Esophagus squamous epithelium (tissue), 5 donors: ENCODE results near the gene METAP2. TPM values are rescaled to one million over a fixed set of nuclear protein-coding genes. Genes with fewer than 3 reads are reported as not detected.

Source experiments
- DNase-seq: peaks from one replicate; lab custom pipeline; 2025; lab: John Stamatoyannopoulos, UW
- H3K27ac ChIP-seq, 4 donors: fragments of 200-600 bp; sonication (generic); one replicate each; pipeline ENCODE4 v1.5.1; 2016 to 2019; ENCODE audit warnings: mild to moderate bottlenecking in 1 of 4
- H3K27me3 ChIP-seq, 4 donors: fragments of 200-600 bp; sonication (generic); 1 replicate in 3 of 4; 2 replicates in 1 of 4; pipeline versions ENCODE4 v1.5.1 to v1.6.0; 2017 to 2021; ENCODE audit warnings: antibody characterized with exemption in 1 of 4
- H3K36me3 ChIP-seq, 3 donors: fragments of 200-600 bp; sonication (generic); one replicate each; pipeline ENCODE4 v1.5.1; 2016 to 2019
- H3K4me1 ChIP-seq, 3 donors: fragments of 200-600 bp; sonication (generic); one replicate each; pipeline ENCODE4 v1.5.1; 2017 to 2019
- H3K4me3 ChIP-seq, 4 donors: fragments of 200-600 bp; sonication (generic); 1 replicate in 3 of 4; 2 replicates in 1 of 4; pipeline ENCODE4 v1.5.1; 2016 to 2019; ENCODE audit warnings: mild to moderate bottlenecking in 2 of 4, moderate library complexity in 1 of 4
- H3K9me3 ChIP-seq, 3 donors: fragments of 200-600 bp; sonication (generic); one replicate each; pipeline ENCODE4 v1.5.1; 2016 to 2019
- CTCF ChIP-seq, 6 experiments: fragments of 450-650 bp in 4 of 6; fragments of 200-600 bp in 2 of 6; sonication (generic) in 2 of 6; IDR thresholded peaks; one replicate each; pipeline ENCODE4 v1.5.1; 2016 to 2019; ENCODE audit warnings: antibody characterized with exemption in 6 of 6, mild to moderate bottlenecking in 4 of 6, moderate library complexity in 4 of 6
- POLR2A ChIP-seq, 4 donors: fragments of 450-650 bp; IDR thresholded peaks; one replicate each; pipeline ENCODE4 v1.6.1; 2017; ENCODE audit warnings: antibody characterized with exemption in 4 of 4, mild to moderate bottlenecking in 4 of 4, moderate library complexity in 3 of 4
- WGBS, 2 donors: methylation state at CpG; one replicate each; pipeline ENCODE4 v1.1.5; 2018; 5-methylcytosine and 5-hydroxymethylcytosine counted together
- intact Hi-C: fragments of 100-400 bp; cut with DNase I; formaldehyde crosslinking; loops from one replicate; pipeline ENCODE4 v1.15.0; 2022
- total RNA-seq, 4 donors: library from RNA; depleted of rRNA; stranded (reverse); fragments of >200 nt; gene quantifications; one replicate each; pipeline ENCODE4 v1.1.0, GENCODE V29; 2016
- donor health status: DM: yes; HTN: yes; CAD: no.

Gene METAP2
- total RNA-seq, 4 donors from 2014 or later: 52.1 to 83.1 (median 62.1) TPM

- Histone ChIP-seq H3K4me1 (no peaks in the 10 kb centered on the region), H3K27me3 (no peaks in the 10 kb centered on the region), H3K27ac (no peak overlapping the region), H3K4me3 (no peak overlapping the region), H3K9me3 (no peaks in the 10 kb centered on the region), H3K36me3 (peaks cover 0 to 96% (median 25%) of the 10 kb centered on the region in 3 donors)
- intact Hi-C loops: no loop called here
- DNase-seq: no peak
- WGBS, 2 donors: 88 to 92% methylated on average over 2 of the region's 2 CpGs
- TF ChIP-seq POLR2A (IDR thresholded peaks at IDR 0.05) (no peak), CTCF (IDR thresholded peaks at IDR 0.05) (no peak)
Measured at GRCh38 chr12:95492462-95492861, 18.5 kb downstream of the METAP2 start.

- H3K27me3 ChIP-seq: no peaks in the 10 kb centered on the region
- H3K36me3 ChIP-seq: peaks cover 0 to 100% (median 31%) of the 10 kb centered on the region in 3 donors
- 94 to 98% methylated on average over 2 of the region's 2 CpGs for WGBS, 2 donors
- intact Hi-C loops: no loop called here
- no peaks in the 10 kb centered on the region for H3K9me3 ChIP-seq
- no peak for DNase-seq
- H3K4me3 ChIP-seq: no peak overlapping the region
- TF ChIP-seq CTCF (IDR thresholded peaks at IDR 0.05) (no peak), POLR2A (IDR thresholded peaks at IDR 0.05) (no peak)
- H3K27ac ChIP-seq: no peak overlapping the region
- H3K4me1 ChIP-seq: no peaks in the 10 kb centered on the region
Measured at GRCh38 chr12:95494888-95495287, 20.9 kb downstream of the METAP2 start.

- Histone ChIP-seq H3K9me3 (no peaks in the 10 kb centered on the region), H3K27ac (no peak overlapping the region), H3K4me1 (no peaks in the 10 kb centered on the region), H3K27me3 (no peaks in the 10 kb centered on the region), H3K4me3 (no peak overlapping the region), H3K36me3 (peaks cover 0 to 100% (median 31%) of the 10 kb centered on the region in 3 donors)
- no peak for TF ChIP-seq POLR2A (IDR thresholded peaks at IDR 0.05)
- TF ChIP-seq CTCF (IDR thresholded peaks at IDR 0.05): no peak
- WGBS, 2 donors: 80 to 89% methylated on average over 1 of the region's 1 CpG
- intact Hi-C loops: no loop called here
- DNase-seq: no peak
Measured at GRCh38 chr12:95495433-95495832, 21.5 kb downstream of the METAP2 start.

GRCh38 chr12:95497031-95497430 lies 23.1 kb downstream of the METAP2 start:
- intact Hi-C loops: no loop called here
- no peak for TF ChIP-seq CTCF (IDR thresholded peaks at IDR 0.05)
- TF ChIP-seq POLR2A (IDR thresholded peaks at IDR 0.05): no peak
- Histone ChIP-seq H3K36me3 (peaks cover 0 to 100% (median 27%) of the 10 kb centered on the region in 3 donors), H3K27me3 (no peaks in the 10 kb centered on the region), H3K9me3 (no peaks in the 10 kb centered on the region), H3K27ac (no peak overlapping the region), H3K4me3 (no peak overlapping the region), H3K4me1 (no peaks in the 10 kb centered on the region)
- 95 to 97% methylated on average over 4 of the region's 4 CpGs for whole genome bisulfite sequencing, 2 donors
- DNase-seq: no peak

GRCh38 chr12:95498968-95499367 lies 25.0 kb downstream of the METAP2 start:
- WGBS, 2 donors: 89 to 93% methylated on average over 5 of the region's 5 CpGs

More at GRCh38 chr12:95498968-95499367, 25.0 kb downstream of the METAP2 start:
- intact Hi-C loops: no loop called here
- H3K4me3 ChIP-seq: no peak overlapping the region
- no peak for DNase-seq
- no peaks in the 10 kb centered on the region for H3K9me3 ChIP-seq
- H3K27ac ChIP-seq: no peak overlapping the region
- TF ChIP-seq POLR2A (IDR thresholded peaks at IDR 0.05) (no peak), CTCF (IDR thresholded peaks at IDR 0.05) (no peak)
- no peaks in the 10 kb centered on the region for H3K4me1 ChIP-seq
- no peaks in the 10 kb centered on the region for H3K27me3 ChIP-seq
- H3K36me3 ChIP-seq: peaks cover 6 to 96% (median 32%) of the 10 kb centered on the region in 3 donors
